Endothelial cell of hepatic sinusoid (primary cell): Measurements from ENCODE around the gene CLCN4.

Experiments
- in situ Hi-C: cut with HindIII; loops from 2 replicates; pipeline ENCODE4 v1.10.0; 2017; ENCODE audit warnings: low sequenced_read_pairs

Gene CLCN4

DNA sequence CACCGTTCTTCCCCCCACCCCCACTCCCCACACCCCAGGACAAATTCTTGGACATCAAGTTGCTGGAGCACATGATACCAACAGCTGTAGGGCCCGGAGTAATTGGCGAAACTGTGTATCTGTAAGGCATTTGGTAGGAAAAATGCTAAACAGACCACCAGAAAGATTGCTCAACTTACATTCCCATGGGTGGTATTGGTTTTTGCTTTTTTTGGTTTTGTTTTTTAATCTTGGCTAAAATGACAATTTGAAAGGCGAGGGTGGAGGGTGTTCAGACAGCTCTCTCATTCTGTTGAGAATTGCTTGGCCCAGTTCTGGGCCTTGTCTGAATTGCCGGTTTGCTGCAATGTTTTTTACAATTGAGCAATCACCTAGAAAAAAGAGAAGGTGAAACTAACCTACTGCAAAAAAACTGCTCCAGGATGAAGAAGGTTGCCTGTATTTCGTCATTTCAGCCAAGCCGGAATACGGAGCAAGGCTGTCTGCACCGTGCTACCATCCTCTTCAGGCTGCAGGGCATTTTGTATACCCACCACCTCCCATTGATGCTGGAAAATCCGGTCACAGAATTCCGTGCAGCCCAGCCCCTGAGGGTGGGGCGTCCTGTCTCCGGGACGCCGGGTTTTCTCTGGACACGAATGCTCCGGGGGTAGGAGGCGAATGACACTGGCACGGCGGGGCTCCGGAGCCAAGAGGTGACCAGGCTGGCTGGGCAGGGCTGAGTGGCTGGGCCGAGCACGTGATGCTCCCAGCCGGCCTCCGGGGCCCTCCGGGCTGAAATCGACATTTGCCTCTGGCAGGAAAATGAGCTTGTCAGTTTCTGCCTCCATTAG is at the start of gene CLCN4:
Gene CLCN4 (plus strand): TSS at position 777 of the 833 bp plus-strand sequence. CDS start 28,058 bp downstream, outside the sequence.
- in situ Hi-C loops = no loop called here

DNA sequence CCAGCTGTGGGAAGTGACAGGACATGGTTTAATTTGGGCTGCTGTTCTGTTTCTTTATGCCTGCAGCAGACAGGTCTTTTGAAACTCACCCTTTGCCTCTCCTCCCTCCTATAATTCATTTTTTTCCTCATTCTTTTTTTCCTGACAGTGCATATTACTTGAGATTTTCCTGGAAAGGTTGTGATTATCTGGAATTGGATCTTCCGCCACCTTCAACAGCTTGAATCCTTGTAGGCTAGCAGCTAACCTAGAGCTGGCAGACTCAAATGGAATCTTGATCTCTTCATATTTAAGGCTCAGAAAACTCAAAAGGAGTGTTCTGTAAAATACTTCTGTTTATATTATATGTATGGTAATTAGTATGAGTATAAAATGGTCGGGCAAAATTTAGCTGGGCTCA is 49.3 kb upstream of the CLCN4 start:
- in situ Hi-C loops = no loop called here

DNA sequence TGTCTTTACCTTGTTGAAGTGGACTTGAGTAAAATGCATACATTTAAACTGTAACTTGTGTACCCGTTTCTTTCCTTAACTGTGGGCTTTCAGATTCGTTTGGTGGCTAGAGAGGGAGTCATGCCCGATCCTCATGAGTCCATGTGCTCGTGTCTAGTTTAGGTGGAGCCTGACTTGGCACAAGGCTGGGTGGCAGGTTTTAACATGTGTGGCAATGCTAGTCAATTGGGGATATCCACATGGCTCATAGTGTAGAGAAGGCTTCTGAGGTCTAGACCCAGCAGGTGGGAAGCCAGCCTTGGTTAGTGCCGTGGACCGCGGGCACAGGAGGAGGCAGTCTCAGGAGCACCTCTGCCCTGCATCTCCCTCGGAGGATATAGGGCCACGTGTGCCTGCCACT is 48.5 kb upstream of the CLCN4 start:
- in situ Hi-C loops = no loop called here

DNA sequence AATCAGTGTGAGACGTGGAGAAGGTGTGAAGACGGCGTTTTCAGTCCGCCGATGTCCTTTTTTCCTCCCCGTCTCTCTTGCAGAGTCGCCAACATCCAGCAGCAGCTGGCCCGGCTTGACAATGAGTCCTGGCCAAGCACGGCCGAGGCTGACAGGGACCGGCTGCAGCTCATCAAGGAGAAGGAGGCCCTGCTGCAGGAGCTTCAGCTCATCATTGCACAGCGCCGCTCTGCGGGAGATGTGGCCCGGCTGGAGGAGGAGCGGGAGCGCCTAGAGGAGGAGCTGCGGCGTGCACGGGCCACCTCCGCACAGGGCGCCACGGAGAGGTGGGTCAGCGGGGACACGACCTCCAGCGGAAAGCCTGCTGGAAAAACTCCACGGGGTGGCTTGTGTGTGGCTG is 47.1 kb upstream of the CLCN4 start:
- in situ Hi-C loops = no loop called here

DNA sequence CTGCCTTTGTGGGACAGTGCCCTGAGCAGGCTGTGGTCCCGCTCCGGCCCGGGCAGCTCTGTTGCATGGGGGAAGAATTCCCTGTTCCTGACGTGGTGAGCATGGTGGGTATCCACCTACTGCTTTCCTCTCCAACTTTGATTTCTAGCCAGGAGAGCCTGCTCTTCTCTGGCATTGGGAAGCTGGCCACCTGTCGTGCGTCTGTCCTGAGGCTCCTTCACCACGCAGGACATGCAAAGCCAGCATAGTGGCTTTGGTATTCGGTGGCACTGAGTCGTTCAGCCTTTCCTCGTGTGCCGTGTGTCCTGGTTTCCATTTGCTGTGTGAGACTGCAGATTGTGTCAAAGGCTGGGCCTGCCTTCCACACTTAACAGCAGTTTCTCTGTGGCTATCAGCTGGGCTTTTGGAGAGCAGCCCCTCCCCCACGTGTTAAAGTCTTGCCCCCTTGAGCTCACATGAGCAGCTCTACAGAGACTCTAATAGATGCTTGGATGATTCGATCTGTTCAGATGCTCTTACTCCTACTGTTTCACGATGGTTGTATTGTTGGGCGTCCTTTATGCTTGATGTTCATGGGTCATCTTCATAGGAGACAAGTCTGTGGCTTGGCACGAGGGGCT is 46.3 kb upstream of the CLCN4 start:
- in situ Hi-C loops = no loop called here

DNA sequence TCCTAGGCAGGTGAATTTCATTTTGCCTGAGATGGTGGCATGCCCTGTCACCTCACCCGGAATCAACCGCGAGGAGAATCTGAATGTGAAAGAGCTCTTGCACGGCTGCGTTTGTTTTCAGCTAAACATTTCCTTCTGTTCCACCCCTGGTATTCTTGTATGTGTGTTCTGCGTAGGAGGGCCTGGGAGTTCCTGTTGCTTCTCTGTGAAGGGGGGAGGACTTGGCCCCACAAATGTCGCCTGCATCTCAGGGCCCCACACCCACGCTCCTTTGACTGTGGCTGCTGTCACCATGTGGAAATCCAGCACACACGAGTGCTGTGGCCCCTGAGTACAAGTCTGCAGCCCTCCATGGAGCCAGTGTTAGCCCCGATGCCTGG is 45.8 kb upstream of the CLCN4 start:
- in situ Hi-C loops = no loop called here

DNA sequence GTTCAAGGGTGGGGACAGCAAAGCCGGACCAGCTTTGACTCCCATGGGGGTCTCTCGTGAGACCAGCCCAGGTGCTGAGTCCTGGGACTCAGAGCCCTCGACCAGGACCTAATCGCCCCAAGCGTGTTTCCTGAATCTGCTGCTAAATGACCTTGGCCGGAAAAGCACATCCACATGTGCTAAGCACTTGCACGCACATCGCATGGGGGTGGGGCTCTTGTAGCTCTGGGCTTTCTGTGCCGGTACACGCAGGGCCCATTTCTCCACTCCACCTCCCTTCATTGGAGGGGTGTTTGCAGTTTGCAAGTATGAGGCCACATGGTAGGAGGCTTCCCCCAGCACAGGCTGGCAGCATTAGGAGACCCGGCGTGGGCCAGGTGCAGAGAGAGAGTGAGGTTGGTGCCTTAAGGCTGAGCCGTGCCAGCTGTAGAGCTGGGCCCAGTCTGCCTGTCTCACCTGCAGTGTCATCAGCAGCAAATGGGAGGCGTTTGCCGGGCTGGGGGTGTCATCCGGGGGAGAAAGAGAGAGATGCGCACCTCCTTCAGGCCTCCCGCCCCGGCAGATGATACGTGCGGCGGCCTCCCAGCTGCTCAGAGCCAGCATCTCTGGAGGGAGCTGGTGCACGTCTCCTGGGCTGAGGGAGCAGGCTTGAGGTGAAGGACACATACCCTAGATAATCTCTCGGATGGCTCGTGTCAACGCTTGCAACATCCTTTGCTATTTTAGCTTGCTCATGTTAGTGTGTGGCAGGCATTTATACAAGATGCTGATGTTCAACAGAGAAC is 45.2 kb upstream of the CLCN4 start:
- in situ Hi-C loops = no loop called here

DNA sequence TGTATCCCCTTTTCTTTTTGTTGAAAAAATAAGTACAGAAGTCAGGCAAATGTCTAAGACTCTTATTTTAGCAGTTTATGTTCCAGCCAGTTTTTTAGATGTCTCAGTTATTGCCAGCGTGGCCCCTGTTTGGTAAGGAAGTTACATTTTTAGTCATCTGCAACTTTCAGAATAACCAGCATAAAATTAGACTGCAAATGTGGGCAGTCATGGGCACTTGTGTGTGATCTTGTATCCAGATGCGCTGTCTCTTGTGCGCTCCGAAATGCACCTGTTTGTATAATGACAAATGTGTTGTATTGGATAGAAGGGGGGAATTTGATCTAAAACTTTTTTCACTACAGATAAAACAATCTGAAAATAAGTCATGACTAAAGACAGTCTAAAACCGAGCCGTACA is 44.3 kb upstream of the CLCN4 start:
- in situ Hi-C loops = no loop called here

DNA sequence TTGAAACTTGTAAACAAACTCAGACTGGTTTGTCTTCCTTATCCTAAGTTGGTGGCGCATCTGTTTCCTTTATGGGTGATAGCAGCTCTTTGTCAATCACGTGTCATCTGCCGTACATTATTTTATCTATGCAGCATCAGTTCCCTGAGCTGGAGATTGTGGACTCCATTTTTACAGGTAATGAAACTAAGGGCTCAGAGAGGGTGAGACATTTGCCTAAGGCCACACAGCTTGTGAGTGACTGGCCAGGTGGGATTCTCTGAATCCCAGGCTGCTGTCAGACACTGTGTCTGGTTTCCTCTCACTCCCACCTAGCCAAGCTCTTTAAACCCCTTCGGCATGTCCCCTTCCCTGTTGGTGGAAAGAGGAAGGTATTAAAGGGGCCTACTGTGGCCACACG is 41.7 kb upstream of the CLCN4 start:
- in situ Hi-C loops = no loop called here

DNA sequence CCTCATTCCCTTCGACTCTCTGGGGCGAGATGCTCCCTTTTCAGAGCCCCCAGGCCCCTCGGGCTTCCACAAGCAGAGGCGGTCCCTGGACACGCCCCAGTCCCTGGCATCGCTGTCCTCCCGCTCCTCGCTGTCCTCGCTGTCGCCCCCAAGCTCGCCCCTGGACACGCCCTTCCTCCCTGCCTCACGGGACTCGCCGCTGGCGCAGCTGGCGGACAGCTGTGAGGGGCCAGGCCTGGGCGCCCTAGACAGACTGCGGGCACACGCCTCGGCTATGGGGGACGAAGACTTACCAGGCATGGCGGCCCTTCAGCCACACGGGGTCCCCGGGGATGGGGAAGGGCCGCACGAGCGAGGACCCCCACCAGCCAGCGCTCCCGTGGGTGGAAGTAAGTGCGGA is 39.5 kb upstream of the CLCN4 start:
- in situ Hi-C loops = no loop called here

DNA sequence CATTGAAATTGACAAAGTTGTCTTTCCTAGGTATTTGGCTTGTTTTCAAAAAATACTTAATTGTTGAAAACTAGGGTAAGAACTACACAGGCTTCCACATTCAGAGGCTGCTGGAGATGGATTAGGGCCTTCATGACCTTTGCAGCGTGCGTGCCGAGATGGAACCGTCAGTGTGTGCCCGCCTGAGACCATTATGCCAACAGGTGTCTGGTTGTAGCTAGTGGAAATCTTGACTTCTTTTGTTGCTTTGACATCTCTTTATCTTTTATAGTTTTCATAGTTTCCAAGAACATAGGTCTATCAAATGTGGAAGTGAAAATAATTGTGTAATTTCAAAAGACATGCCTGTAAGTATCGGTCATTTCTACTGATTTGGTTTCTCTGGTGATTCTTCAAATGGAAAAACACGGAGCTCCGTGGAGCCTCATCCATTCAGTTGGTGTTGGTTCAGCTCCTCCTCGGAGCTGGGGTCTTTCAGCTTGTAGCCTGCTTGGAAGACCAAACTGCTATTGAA is 38.9 kb upstream of the CLCN4 start:
- in situ Hi-C loops = no loop called here

DNA sequence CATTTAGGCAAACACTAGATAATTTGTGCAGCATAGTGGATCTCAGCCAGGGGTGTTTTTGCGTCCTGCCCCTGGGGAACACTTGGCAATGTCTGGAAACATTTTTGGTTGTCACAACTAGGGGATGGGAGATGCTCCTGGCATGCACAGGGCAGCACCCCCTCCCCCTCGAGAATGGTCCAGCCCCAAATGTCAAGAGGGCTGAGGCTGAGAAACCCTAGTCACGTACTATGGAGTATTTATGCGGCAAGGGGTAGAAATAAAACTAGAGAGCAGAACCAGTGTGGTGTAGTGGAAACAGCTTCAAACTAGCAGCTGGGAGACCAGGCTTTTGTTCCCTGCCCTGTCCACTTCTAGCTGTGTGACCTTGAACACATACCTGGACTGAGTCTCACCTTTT is 38.2 kb upstream of the CLCN4 start:
- in situ Hi-C loops = no loop called here

DNA sequence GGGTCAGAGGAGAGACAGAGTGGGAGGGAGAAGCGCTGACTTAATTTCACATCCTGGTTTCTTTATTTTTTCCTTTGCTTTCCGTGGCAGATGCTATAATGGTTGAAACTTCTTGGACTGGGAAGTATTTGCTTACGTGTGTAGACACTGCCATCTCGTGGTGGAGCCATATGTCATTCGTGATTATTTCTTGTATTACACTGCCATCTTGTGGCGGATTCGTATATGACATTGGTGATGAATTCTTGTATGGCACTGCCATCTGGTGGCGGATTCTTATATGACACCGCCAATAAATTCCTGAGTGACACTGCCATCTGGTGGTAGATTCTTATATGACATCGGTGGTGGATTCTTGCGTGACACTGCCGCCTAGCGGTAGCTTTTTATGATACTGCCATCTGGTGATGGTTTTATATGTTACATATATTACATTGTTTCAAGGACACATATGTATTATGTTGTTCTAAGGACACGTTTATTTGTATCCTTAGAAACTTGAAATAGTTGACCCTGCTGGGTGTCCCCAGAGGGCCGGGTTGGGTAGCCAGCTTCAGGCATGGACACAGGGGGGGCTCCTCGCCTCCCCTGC is 37.3 kb upstream of the CLCN4 start:
- in situ Hi-C loops = no loop called here

DNA sequence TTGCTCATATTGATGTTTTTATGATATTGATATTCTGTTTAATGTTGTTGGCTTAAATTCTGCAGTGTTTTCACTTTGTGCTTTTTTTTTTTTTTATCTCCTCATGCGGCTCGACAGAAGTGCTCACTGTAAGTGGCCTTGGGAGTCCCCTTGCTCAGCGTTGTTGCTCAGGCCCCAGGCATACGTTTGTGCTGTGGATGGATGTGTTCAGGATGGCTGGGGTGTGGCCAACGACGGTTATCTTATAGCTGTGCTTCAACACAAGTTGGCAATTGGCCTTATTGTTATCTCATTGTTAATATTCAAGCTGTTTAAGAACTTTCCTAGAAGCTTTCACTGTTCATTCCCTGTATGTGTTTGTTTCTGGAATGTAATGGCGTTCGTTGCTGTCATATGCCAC is 36.4 kb upstream of the CLCN4 start:
- in situ Hi-C loops = no loop called here

DNA sequence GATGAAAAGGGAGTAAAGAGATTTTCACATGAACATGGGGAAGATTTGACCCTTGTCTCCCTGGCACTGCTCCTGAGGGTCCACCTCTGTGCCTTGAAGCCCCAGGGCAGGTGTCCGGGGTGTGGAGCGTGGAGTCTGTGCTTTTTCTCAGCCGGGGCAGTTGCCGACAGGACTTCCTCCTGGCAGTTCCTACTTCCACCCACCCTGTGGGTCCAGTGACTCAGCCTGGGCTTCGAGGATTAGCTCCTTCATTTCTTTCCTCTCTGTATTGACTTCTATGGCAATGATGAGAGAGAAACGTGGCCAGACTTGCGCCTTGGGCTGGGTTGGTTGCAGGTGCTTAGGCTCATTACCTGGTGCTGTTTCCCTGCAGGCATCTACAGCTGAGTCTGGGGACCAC is 35.9 kb upstream of the CLCN4 start:
- in situ Hi-C loops = no loop called here

DNA sequence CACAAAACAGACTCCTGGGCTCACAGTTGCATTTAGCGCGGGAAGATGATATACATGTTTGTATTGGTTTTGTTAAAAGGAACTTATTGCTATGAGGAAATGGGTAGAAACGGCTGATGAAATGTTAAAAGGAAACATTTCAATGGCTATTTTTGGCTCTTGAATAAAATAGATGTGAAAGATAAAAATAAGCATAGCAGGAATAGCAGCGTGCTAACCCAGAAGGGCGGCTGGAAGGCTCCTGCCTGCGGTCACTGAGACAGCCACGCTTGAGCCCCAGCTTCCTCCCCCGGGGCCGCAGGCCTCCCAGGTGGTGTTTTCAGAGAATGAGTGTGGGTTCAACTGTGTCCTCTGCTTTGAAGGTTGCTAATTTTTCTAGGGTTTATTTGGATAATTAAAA is 35.0 kb upstream of the CLCN4 start:
- in situ Hi-C loops = no loop called here

DNA sequence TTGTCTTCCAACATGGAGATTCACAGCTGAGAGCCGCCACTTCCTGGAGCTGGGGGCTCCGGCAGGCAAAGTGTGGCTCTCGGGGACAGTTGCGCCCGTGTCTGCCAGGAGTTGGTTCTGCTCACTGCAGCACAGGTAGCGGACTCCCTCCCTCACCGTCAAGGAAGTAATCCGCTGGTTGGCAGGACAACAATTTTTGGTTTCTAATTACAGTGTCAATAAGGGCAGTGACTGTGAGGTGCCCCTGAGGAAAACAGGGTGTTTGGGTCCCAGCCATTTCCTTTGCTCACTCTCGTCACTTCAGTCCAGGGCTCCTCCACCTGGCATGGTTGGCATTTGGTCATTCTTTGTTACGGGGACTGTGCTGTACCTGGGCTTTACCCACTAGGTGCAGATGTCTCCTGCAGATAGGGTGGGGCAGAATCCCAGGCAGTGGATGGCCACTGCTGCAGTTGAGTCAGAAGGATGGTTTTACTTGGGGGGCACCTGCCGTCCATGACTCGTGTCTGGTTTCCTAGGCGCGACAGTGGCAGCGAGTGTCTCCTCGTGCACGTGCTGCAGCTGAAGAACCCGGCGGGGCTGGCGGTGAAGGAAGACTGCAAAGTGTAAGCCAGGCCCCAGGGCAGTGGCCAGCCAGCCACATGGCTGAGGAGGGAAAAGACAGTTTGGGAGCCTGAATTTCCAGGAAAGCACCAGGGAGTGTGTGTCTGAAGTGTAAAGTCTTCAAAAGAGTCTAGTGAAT is 32.1 kb upstream of the CLCN4 start:
- in situ Hi-C loops = no loop called here

DNA sequence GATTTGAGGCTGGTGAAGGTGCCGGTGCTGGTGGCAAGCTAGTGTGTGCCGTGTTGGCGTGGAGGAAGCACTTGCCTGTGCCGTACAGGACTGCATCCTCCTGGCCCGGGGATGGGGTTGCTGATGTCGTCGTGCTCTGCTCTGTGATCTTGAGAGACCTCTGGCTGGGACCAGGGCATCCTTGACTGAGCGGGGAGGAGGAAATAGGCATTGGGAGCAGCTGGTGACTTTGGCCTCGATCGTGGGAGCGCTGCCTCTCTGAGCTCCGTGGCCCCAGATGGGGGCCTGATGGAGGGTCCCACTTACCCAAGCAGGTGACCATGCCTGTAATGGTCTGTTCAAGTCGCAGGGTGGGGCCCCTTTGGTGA is 31.5 kb upstream of the CLCN4 start:
- in situ Hi-C loops = no loop called here

DNA sequence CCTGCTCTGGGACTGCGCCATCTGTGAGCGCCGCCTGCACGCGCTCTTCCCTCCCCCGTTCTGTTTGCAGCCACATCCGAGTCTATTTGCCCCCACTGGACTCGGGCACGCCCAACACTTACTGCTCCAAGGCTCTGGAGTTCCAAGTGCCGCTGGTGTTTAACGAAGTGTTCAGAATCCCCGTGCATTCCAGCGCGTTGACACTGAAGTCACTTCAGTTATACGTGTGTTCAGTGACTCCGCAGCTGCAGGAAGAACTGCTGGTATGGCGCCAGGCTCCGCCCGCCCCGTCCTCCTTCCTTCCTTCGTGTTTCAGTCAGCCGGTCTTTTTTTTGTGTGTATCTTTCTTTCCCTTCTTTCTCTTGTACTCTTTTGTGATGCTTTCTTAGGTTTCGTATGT is 30.7 kb upstream of the CLCN4 start:
- in situ Hi-C loops = no loop called here

DNA sequence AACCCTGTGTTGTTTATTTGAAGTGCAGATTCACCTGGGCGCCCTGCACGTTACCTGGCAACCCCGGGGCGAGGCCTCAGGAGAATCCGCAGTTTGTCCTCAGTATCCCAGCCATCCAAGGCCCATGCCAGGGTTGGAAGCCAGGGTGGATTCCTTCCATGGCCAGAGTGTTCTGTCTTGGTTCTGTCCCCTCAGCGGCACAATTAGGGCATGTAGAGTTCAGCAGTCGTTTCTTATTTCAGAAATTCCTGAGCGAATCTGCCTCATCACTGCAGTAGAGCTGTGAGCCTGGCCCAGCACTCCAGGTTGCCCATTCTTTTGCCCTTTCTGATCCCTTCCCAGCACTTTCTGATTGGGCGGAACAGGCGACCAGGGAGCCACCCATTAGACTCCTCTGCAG is 29.9 kb upstream of the CLCN4 start:
- in situ Hi-C loops = no loop called here

DNA sequence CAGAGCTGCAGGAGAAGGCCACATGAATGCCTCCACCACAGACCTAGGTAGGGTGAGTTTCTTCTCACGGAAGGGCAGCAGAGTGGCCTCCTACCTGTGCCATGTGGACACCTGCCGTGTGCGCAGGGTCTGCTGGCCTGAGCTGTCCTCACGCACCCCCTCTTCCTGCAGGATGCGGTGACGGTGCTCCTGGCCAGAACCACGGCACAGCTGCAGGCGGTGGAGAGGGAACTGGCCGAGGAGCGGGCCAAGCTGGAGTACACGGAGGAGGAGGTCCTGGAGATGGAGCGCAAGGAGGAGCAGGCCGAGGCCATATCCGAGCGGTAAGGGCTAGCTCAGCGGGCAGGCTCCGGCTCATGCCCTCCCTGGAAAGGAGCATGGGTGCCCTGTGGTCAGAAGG is 28.4 kb upstream of the CLCN4 start:
- in situ Hi-C loops = no loop called here
